Cortex of kidney (tissue), 1 donor: ENCODE data around the gene ACAP2.
"Not testable (repeated sequence)": the region's sequence is repeated elsewhere in the genome, so short reads cannot be mapped to it uniquely, and the experiment has no call there.

Source experiments
- DNase-seq: peaks from one replicate; lab custom pipeline; 2025; lab: John Stamatoyannopoulos, UW

ACAP2 gene

DNA sequence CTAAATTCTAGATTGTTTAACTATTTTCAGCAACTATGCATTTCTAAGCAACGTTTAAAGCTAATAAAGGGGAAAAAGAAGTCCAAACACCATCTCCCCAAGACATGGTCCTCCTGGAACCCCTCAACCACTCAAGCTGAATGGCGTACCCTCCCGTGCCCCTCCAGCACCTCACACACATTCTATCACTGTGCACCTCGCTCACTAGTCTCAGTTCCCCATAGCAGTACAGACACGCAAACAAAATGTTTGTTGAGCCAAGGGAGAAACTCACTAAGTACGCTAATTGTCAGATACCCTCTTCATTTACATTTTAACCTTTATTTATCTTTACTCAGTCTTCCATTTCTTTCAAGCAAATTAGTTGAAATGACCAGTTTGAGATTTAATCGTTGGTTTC, 48.8 kb downstream of the ACAP2 start:
- no peak for DNase-seq

- no peak for DNase-seq
These were observed 54.4 kb downstream of the ACAP2 start for GRCh38 chr3:195388380-195388779.

- DNase-seq = no peak
These were observed 56.1 kb downstream of the ACAP2 start for GRCh38 chr3:195386739-195387138.

DNA sequence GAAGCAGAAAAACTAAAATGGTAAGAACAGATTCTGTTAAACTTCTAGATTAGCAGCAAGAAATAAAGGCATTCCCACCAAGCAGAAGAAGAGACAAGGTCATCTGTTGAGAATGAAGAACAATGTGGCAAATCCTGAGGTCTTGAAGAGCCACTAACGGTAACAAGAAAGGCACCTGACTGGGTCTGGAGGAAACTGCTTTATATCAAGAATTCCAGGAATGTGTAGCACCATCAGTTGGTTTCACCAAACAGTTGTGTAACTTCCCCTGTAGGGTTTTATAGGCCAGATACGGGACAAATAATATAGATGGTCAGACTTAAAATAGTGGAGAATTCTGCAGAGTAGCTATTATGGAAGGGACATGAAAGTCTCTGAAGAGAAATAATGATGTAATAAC, 57.3 kb downstream of the ACAP2 start:
- DNase-seq = no peak

DNA sequence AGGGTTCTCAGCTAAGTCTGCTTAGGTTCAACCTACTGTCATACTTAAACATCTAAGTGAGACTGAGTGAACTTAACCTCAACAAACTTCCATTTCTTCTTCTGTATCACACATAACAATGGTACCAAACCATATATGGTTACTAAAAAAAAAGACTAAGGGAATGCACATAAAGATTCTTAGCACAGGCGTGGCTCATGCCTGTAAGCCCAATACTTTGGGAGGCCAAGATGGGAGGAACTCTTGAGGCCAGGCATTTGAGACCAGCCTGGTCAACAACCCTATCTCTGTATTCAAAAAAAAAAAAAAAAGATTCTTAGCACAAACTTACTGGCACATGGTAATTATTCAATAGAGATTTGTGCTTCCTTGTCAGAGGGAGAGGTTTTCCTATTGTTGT, 57.9 kb downstream of the ACAP2 start:
- DNase-seq = no peak

GRCh38 chr3:195372220-195372619, 70.6 kb downstream of the ACAP2 start:
- DNase-seq = no peak

DNA sequence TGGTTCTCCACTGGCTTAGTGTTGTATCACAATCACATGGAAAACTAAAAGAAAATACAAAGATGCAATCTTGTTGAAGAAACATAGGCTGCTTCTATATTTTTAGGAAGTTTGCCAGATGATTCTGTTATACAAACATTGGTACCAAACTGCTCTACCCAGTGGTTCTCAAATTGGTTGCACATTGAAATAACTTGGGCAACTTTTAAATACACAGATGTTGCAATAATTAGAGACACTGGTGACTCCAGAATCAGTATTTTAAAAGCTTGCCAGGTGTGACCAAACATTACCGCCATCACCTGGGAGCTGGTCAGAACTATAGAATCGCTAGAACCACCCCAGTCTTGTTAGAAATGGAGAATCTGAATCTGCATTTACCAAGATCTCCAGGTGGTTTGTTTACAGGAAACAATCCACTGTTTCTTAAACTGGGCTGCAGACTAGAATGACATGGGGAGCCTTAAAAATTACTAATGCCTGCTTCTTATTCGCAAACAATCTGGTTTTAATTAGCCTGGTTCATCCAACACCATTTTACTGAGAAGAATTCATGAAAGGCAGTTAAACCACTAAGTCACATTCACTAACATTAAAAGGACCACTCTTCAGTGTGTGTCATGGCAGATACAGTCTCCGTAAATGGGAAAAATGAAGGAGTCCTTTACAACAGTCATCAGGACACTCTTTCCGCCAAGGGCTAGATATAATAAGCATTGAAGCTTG, 76.5 kb downstream of the ACAP2 start:
- DNase-seq = no peak

- DNase-seq = no peak
These were observed 77.4 kb downstream of the ACAP2 start for GRCh38 chr3:195365371-195365770.

DNA sequence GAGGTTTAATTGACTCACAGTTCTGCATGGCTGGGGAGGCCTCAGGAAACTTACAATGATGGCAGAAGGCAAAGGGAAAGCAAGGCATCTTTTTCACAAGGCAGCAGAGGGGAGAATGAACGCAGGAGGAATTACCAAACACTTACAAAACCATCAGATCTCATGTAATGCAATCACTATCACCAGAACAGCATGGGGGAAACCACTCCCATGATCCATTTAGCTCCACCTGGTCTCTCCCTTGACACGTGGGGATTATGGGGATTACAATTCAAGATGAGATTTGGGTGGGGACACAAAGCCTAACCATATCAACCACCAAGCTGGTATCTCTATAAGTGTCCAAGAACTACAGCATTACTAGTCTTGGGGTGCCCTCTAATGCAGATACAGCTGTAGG, 85.0 kb downstream of the ACAP2 start:
- not testable (repeated sequence) for DNase-seq

- no peak for DNase-seq
These were observed 86.4 kb downstream of the ACAP2 start for GRCh38 chr3:195356151-195357086.

GRCh38 chr3:195354009-195354408, 88.8 kb downstream of the ACAP2 start:
- DNase-seq = not testable (repeated sequence)

- no peak for DNase-seq
These were observed 89.8 kb downstream of the ACAP2 start for GRCh38 chr3:195352895-195353488.

- DNase-seq = no peak
These were observed 94.2 kb downstream of the ACAP2 start for GRCh38 chr3:195348426-195349115.

GRCh38 chr3:195337747-195338146, 105.1 kb downstream of the ACAP2 start:
- no peak for DNase-seq

DNA sequence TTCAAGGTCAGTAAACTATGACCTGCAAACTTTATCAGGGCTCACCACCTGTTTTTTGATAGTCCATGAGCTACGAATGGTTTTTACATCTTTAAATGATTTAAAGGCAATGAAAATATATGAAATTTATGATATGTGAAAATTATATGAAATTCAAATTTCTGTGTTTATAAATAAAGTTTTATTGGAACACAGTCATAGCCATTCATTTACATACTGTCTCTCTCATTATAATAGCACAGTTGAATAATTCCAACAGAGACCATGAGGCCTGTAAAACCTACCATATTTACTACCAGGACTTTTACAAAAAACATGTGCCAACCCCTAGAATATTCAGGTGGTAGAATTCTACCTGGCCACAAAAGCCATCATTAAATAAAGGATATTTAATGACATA, 107.9 kb downstream of the ACAP2 start:
- DNase-seq = no peak

GRCh38 chr3:195319060-195319459, 123.8 kb downstream of the ACAP2 start:
- no peak for DNase-seq

DNA sequence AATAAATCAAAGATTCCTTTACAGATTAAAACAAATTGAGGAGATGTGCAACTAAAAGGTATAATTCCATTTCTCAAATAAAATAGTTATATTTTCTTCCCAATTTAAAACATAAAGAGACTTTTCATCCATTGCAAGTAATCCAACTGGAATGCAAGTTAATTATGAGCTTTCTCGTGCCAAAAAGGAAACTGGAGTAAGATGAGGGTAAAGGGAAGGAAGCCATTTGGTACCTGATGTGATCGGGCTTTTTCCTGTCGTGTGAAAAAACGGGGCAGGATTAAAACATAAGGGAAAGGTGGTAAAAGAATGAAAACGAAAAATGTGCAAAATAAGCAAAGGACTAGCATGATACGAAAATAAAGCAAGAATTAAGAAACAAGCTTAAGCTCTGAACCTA, 130.1 kb downstream of the ACAP2 start:
- no peak for DNase-seq

DNA sequence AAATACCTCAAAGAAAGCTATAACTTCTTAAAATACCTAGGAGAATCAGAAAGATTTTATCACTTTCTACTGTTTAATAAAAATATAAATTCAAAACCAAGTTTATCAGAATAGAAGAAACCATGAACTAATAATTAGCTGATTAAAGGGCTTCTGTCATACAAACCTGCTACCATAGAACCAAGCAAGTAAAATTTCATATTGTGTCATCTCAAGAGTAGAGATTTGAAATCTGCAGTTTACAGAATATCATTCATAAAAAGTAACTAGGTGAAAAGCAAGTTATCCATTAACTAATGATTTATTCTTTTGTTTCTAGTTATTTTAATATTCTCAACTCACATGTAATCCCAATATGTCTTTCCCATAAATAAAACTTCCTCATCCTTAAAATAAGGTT, 135.1 kb downstream of the ACAP2 start:
- DNase-seq = no peak

GRCh38 chr3:195306369-195306768, 136.5 kb downstream of the ACAP2 start:
- DNase-seq = no peak

DNA sequence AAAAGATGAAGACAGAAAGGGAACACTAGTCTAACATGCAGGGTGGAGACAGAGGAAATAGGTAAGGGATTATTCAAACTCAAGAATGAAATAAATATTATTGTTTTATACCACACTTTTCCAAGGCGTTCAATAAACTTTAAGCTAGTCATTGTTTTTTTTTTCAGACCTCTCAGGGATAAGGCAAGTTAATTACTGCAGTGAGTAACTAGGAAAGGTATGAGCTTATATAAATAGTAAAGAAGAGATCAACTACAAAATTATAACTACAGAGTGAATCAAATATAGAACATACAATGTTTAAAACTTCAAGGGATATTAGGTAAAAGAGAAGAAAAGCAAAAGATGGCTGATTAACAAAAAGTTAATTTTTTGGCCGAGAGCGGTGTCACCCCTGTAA, 140.4 kb downstream of the ACAP2 start:
- no peak for DNase-seq

GRCh38 chr3:195297446-195297845, 145.4 kb downstream of the ACAP2 start:
- no peak for DNase-seq

- DNase-seq = no peak
These were observed 146.2 kb downstream of the ACAP2 start for GRCh38 chr3:195296662-195297061.
